Measurements from ENCODE around the gene ELOVL3. TPM values are rescaled to one million over a fixed set of nuclear protein-coding genes. Genes with fewer than 3 reads are reported as not detected.

The ELOVL3 gene
- total and polyA plus RNA-seq, 2 experiments from 2014 or later: 0.10 TPM; not detected in 1

GRCh38 chr10:102262744-102263370 is 36.8 kb downstream of the ELOVL3 start:
- no peaks in the 10 kb centered on the region for H3K9me3 ChIP-seq (ENCODE audit: low read depth)
- peaks cover under 1% of the 10 kb centered on the region for H3K4me1 ChIP-seq (ENCODE audit: low read depth)
- no peak overlapping the region for H3K4me3 ChIP-seq
- H3K27ac ChIP-seq: no peak overlapping the region
- peaks cover 29% of the 10 kb centered on the region for H3K36me3 ChIP-seq
- no peaks in the 10 kb centered on the region for H3K27me3 ChIP-seq
- TF ChIP-seq CTCF (IDR thresholded peaks at IDR 0.05; ENCODE audit: low read depth, low read length): no peak
- peak in 1 of 2 donors; percentile 18 for DNase-seq (ENCODE audit: low read depth in 1 of 2, low spot score in 1 of 2)

GRCh38 chr10:102264371-102264770 is 38.3 kb downstream of the ELOVL3 start:
- peaks cover 16% of the 10 kb centered on the region for H3K4me1 ChIP-seq (ENCODE audit: low read depth)
- no peak for TF ChIP-seq CTCF (IDR thresholded peaks at IDR 0.05; ENCODE audit: low read depth, low read length)
- DNase-seq (ENCODE audit: low read depth in 1 of 2, low spot score in 1 of 2): no peak
- H3K9me3 ChIP-seq (ENCODE audit: low read depth): no peaks in the 10 kb centered on the region
- no peaks in the 10 kb centered on the region for H3K27me3 ChIP-seq
- no peak overlapping the region for H3K27ac ChIP-seq
- H3K36me3 ChIP-seq: peaks cover 23% of the 10 kb centered on the region
- no peak overlapping the region for H3K4me3 ChIP-seq

GRCh38 chr10:102266670-102267069 is 40.6 kb downstream of the ELOVL3 start:
- peaks cover 8% of the 10 kb centered on the region for H3K36me3 ChIP-seq
- no peaks in the 10 kb centered on the region for H3K9me3 ChIP-seq (ENCODE audit: low read depth)
- no peak overlapping the region for H3K4me3 ChIP-seq
- DNase-seq (ENCODE audit: low read depth in 1 of 2, low spot score in 1 of 2): no peak
- H3K27ac ChIP-seq: peak overlapping the region; percentile 35
- H3K4me1 ChIP-seq (ENCODE audit: low read depth): peaks cover 18% of the 10 kb centered on the region
- no peaks in the 10 kb centered on the region for H3K27me3 ChIP-seq
- TF ChIP-seq CTCF (IDR thresholded peaks at IDR 0.05; ENCODE audit: low read depth, low read length): no peak

- Histone ChIP-seq H3K27ac (peak overlapping the region; percentile 83), H3K4me3 (no peak overlapping the region), H3K27me3 (no peaks in the 10 kb centered on the region), H3K36me3 (peaks cover 3% of the 10 kb centered on the region), H3K4me1 (ENCODE audit: low read depth) (peaks cover 18% of the 10 kb centered on the region), H3K9me3 (ENCODE audit: low read depth) (no peaks in the 10 kb centered on the region)
- TF ChIP-seq CTCF (IDR thresholded peaks at IDR 0.05; ENCODE audit: low read depth, low read length): no peak
- peak in 1 of 2 donors; percentile 60 for DNase-seq (ENCODE audit: low read depth in 1 of 2, low spot score in 1 of 2)
Measured at GRCh38 chr10:102267748-102268147, 41.6 kb downstream of the ELOVL3 start.

GRCh38 chr10:102268375-102268888 is 42.3 kb downstream of the ELOVL3 start:
- H3K4me1 ChIP-seq (ENCODE audit: low read depth): peaks cover 18% of the 10 kb centered on the region
- H3K9me3 ChIP-seq (ENCODE audit: low read depth): no peaks in the 10 kb centered on the region
- TF ChIP-seq CTCF (IDR thresholded peaks at IDR 0.05; ENCODE audit: low read depth, low read length): no peak
- peak overlapping the region; percentile 83 for H3K27ac ChIP-seq
- H3K36me3 ChIP-seq: peaks cover 3% of the 10 kb centered on the region
- DNase-seq (ENCODE audit: low read depth in 1 of 2, low spot score in 1 of 2): peak in 1 of 2 donors; percentile 56
- no peak overlapping the region for H3K4me3 ChIP-seq
- no peaks in the 10 kb centered on the region for H3K27me3 ChIP-seq

All from cardiac muscle cell (in vitro differentiated cells and primary cell).